Liver (tissue), 9 donors: Measurements from ENCODE around the gene MYO7B. TPM values are rescaled to one million over a fixed set of nuclear protein-coding genes. Genes with fewer than 3 reads are reported as not detected.

Experiments used
- DNase-seq: peaks from one replicate; pipeline ENCODE4 v3.0.0-alpha.2; 2017; ENCODE audit warnings: low spot score
- H3K27ac ChIP-seq, 2 donors: one replicate each; pipeline ENCODE4 v1.7.0; 2013; ENCODE audit warnings: inconsistent platforms in 2 of 2, low read length in 2 of 2, control low read depth in 1 of 2, low read depth in 1 of 2, mild to moderate bottlenecking in 1 of 2
- H3K27me3 ChIP-seq, 4 donors: one replicate each; pipeline versions ENCODE4 v1.6.1 to v1.7.0; 2013; ENCODE audit warnings: low read length in 3 of 4, inconsistent platforms in 1 of 4, mild to moderate bottlenecking in 1 of 4, moderate library complexity in 1 of 4; ENCODE audit not compliant: control insufficient read depth in 4 of 4, insufficient read depth in 4 of 4
- H3K36me3 ChIP-seq, 4 donors: one replicate each; pipeline versions ENCODE4 v1.6.1 to v1.7.0; 2013; ENCODE audit warnings: low read length in 3 of 4, mild to moderate bottlenecking in 3 of 4, low read depth in 1 of 4, moderate library complexity in 1 of 4; ENCODE audit not compliant: control insufficient read depth in 4 of 4, insufficient read depth in 3 of 4
- H3K4me1 ChIP-seq, 4 donors: one replicate each; pipeline versions ENCODE4 v1.6.1 to v1.7.0; 2013; ENCODE audit warnings: low read length in 3 of 4, mild to moderate bottlenecking in 3 of 4, moderate library complexity in 1 of 4; ENCODE audit not compliant: control insufficient read depth in 4 of 4, insufficient read depth in 4 of 4
- H3K4me3 ChIP-seq, 3 donors: one replicate each; pipeline versions ENCODE4 v1.6.1 to v1.7.0; 2013; ENCODE audit warnings: low read length in 3 of 3, control low read depth in 1 of 3, low read depth in 1 of 3, mild to moderate bottlenecking in 1 of 3
- H3K9ac ChIP-seq, 2 donors: one replicate each; pipeline ENCODE4 v1.7.0; 2013; ENCODE audit warnings: low read length in 2 of 2, mild to moderate bottlenecking in 2 of 2, moderate library complexity in 2 of 2, control low read depth in 1 of 2, low read depth in 1 of 2
- H3K9me3 ChIP-seq, 4 donors: one replicate each; pipeline versions ENCODE4 v1.6.1 to v1.7.0; 2013; ENCODE audit warnings: low read length in 3 of 4; ENCODE audit not compliant: control insufficient read depth in 4 of 4
- HNF4A ChIP-seq, 2 donors: conservative IDR thresholded peaks; 2 replicates each; pipeline ENCODE4 v1.6.1; 2016; ENCODE audit warnings: antibody characterized with exemption in 2 of 2, mild to moderate bottlenecking in 2 of 2
- JUND ChIP-seq, 2 donors: IDR thresholded peaks; 2 replicates each; pipeline ENCODE4 v1.6.1; 2016; ENCODE audit warnings: antibody characterized with exemption in 2 of 2
- RAD21 ChIP-seq, 2 donors: IDR thresholded peaks; 2 replicates each; pipeline ENCODE4 v1.6.1; 2016; ENCODE audit warnings: antibody characterized with exemption in 2 of 2, mild to moderate bottlenecking in 2 of 2
- TAF1 ChIP-seq: conservative IDR thresholded peaks from 2 replicates; pipeline ENCODE4 v1.6.1; 2016; ENCODE audit warnings: antibody characterized with exemption, mild to moderate bottlenecking
- YY1 ChIP-seq: IDR thresholded peaks from 2 replicates; pipeline ENCODE4 v1.6.1; 2016; ENCODE audit warnings: antibody characterized with exemption, mild to moderate bottlenecking
- ZBTB33 ChIP-seq: IDR thresholded peaks from 2 replicates; pipeline ENCODE4 v1.6.1; 2016; ENCODE audit warnings: antibody characterized with exemption
- WGBS: extraction: QIAGEN DNeasy Blood & Tissue Kit; methylation state at CpG from one replicate; pipeline ENCODE4 v1.1.7; 2013; 5-methylcytosine and 5-hydroxymethylcytosine counted together
- polyA plus RNA-seq, 2 donors: library from polyadenylated mRNA; stranded (reverse) in 1 of 2; unstranded in 1 of 2; fragments of 200-250 nt in 1 of 2; fragments of >200 nt in 1 of 2; fragmentation: Nextera tagmentation in 1 of 2; extraction: Ambion mirVana in 1 of 2; gene quantifications; one replicate each; pipeline versions ENCODE4 v1.2.1 to v1.2.3, GENCODE V29; 2013 to 2015
- total RNA-seq, 2 donors: library from RNA; depleted of rRNA; stranded (reverse); fragments of >200 nt; gene quantifications; one replicate each; pipeline ENCODE4 v1.2.3, GENCODE V29; 2014
- TF ChIP-seq, protein P1 (sequence below): fragments of 150-350 bp; IDR thresholded peaks from 2 replicates; pipeline ENCODE4 v1.5.1; 2017; ENCODE audit warnings: improper control_type of control experiment, low read depth, low read length; ENCODE audit not compliant: missing input control
- donor health status: healthy.
- donor health status: healthy.
- donor health status: healthy.
- donor health status: healthy.
- donor health status: healthy.

MYO7B gene
- total and polyA plus RNA-seq, 4 donors: 0.15 to 1.1 (median 0.64) TPM

DNA sequence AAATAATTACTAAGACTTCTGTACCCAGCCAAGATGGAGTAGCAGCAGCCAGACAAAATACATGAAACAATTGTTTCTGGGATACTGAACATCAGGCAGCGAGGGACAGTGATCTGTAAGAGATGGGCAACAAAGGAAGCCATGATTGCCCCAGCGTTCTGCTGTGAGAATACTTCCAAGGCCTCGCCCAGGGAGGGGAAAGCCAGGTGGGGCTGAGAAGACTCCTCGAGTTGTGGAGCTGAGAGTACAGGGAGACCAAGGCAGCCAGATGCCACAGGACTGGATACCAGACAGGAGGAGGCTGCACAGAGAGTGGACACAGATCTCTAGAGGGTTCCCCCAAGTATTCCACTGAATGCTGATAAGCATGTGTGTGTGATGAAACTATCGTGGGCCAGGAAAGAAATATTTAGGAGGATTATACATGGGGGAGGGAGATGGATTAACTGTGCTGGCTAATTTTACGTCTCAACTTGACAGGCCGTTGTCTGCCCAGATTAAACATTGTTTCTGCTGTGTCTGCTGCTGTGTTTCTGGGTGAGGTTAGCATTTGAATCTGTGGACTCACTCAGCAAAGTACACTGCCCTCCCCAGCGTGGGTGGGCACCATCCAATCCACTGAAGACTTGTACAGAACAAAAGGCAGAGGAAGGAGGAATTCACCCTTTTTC, 150.1 kb downstream of the MYO7B start:
- Histone ChIP-seq H3K9ac (no peak overlapping the region), H3K27ac (no peak overlapping the region)
- 80% methylated on average over 8 of the region's 8 CpGs for WGBS

More for the DNA sequence above, 150.1 kb downstream of the MYO7B start:
- Histone ChIP-seq H3K4me1 (no peaks in the 10 kb centered on the region), H3K9me3 (peaks cover 0 to 3% (median 0%) of the 10 kb centered on the region in 4 donors), H3K36me3 (no peaks in the 10 kb centered on the region), H3K27me3 (no peaks in the 10 kb centered on the region), H3K4me3 (no peak overlapping the region)
- TF ChIP-seq TAF1 (no peak), HNF4A (conservative IDR thresholded peaks at IDR 0.05) (no peak), JUND (IDR thresholded peaks at IDR 0.05) (no peak), YY1 (no peak), RAD21 (IDR thresholded peaks at IDR 0.05) (no peak), ZBTB33 (no peak)
- TF ChIP-seq, protein P1, sequence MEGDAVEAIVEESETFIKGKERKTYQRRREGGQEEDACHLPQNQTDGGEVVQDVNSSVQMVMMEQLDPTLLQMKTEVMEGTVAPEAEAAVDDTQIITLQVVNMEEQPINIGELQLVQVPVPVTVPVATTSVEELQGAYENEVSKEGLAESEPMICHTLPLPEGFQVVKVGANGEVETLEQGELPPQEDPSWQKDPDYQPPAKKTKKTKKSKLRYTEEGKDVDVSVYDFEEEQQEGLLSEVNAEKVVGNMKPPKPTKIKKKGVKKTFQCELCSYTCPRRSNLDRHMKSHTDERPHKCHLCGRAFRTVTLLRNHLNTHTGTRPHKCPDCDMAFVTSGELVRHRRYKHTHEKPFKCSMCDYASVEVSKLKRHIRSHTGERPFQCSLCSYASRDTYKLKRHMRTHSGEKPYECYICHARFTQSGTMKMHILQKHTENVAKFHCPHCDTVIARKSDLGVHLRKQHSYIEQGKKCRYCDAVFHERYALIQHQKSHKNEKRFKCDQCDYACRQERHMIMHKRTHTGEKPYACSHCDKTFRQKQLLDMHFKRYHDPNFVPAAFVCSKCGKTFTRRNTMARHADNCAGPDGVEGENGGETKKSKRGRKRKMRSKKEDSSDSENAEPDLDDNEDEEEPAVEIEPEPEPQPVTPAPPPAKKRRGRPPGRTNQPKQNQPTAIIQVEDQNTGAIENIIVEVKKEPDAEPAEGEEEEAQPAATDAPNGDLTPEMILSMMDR: no peak
- no peak for DNase-seq

Other genes with a start within 250 kb of the MYO7B start
- gene ERCC3, start 241.5 kb upstream of the MYO7B start, total RNA-seq: 10 to 100 TPM; 19.7 to 38.3 TPM
- 10 to 100 TPM; 12.4 to 15.2 TPM for gene ERCC3, start 241.5 kb upstream of the MYO7B start, polyA plus RNA-seq
- gene MAP3K2, start 147.7 kb upstream of the MYO7B start, total RNA-seq: 10 to 100 TPM; 22.0 to 46.2 TPM
- gene MAP3K2, start 147.7 kb upstream of the MYO7B start, polyA plus RNA-seq: 10 to 100 TPM in 1 of 2 donors, 1 to 10 TPM in 1; 5.9 to 12.1 TPM
- 100 to 1,000 TPM; 150 to 376 TPM for gene PROC, start 117.3 kb upstream of the MYO7B start, total RNA-seq
- gene PROC, start 117.3 kb upstream of the MYO7B start, polyA plus RNA-seq: 100 to 1,000 TPM; 305 to 407 TPM
- 10 to 100 TPM; 20.7 to 28.9 TPM for gene IWS1, start 9.2 kb upstream of the MYO7B start, total RNA-seq
- gene IWS1, start 9.2 kb upstream of the MYO7B start, polyA plus RNA-seq: 10 to 100 TPM; 13.0 to 24.9 TPM
- under 1 TPM in 1 of 2 donors, not detected in 1; 0.14 TPM for gene GPR17, start 110.5 kb downstream of the MYO7B start, total RNA-seq
- under 1 TPM; 0.03 to 0.07 TPM for gene GPR17, start 110.5 kb downstream of the MYO7B start, polyA plus RNA-seq
- gene LIMS2, start 139.8 kb downstream of the MYO7B start, total RNA-seq: 10 to 100 TPM in 1 of 2 donors, 1 to 10 TPM in 1; 1.4 to 15.6 TPM
- 10 to 100 TPM; 16.5 to 17.9 TPM for gene LIMS2, start 139.8 kb downstream of the MYO7B start, polyA plus RNA-seq
- 1 to 10 TPM; 4.7 to 4.9 TPM for gene SFT2D3, start 165.8 kb downstream of the MYO7B start, total RNA-seq
- 1 to 10 TPM in 1 of 2 donors, not detected in 1; 2.4 TPM for gene SFT2D3, start 165.8 kb downstream of the MYO7B start, polyA plus RNA-seq